ENCODE results near the gene GPR52.
"Not testable (repeated sequence)": the region's sequence is repeated elsewhere in the genome, so short reads cannot be mapped to it uniquely, and the experiment has no call there.

The GPR52 gene

GRCh38 chr1:174447866-174448530 is at the start of gene GPR52:
TSS of gene GPR52 (plus strand) at chr1:174447964. CDS start at chr1:174448112, 148 bp downstream.
- FAIRE-seq: no peak

- no peak for FAIRE-seq
Measured at GRCh38 chr1:174398246-174398645, 49.5 kb upstream of the GPR52 start.

DNA sequence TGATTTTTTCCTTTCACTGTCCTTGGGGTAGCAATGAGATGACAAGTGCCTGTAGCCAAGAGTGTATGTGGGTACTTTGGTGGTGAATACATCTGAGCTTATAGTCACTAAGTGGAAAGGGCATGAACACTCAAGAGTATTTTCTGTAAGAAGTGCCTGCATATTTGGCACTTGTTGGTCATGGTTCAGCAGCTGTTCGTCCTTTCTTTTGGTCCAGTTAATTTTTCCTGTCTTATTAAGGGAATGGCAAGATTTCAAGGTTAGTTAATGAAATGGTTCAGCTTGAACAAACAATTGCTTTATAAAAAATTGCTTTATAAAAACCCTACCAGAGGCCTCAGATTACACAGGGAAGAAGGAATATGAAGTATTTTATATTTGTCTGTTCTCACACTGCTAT is 48.6 kb upstream of the GPR52 start:
- FAIRE-seq: no peak

DNA sequence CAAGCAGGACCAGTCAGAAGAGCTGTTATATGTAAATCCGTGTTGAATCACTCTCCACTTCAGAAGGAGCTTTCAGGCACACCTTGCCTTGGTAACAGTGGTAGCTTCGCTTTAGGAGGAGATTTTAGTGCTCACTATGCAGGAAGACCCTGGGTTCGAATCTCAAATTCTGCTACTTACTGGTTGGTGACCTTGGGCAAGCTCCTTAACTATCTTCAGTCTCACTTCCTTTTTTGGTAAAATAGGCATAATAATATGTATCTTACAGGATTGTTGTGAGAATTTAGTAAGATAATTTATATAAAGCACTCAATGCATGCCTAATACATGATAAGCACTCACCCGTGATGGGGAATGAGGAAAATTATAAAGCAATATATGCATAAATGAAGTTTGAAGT is 46.7 kb upstream of the GPR52 start:
- no peak for FAIRE-seq

DNA sequence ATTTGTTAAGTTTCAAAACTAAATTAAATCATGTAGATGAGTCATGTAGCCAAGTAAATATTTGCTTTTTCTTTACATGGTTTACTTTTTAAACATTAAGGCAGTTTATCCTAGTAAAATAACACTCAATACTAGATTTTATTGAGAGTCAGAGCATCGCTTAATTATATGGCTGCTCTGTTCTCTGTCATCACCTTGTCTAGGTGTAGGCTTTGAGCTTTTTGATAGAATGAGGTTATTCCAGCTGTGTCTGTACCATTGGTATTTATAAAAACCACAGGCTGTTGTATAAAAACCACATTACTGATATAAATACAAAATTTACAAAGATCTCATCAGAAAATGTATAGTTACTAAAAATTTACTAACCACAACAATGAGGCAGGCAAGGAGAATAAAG is 42.5 kb upstream of the GPR52 start:
- FAIRE-seq: no peak

GRCh38 chr1:174406421-174406820 is 41.3 kb upstream of the GPR52 start:
- no peak for FAIRE-seq

- no peak for FAIRE-seq
Measured at GRCh38 chr1:174407665-174408064, 40.1 kb upstream of the GPR52 start.

DNA sequence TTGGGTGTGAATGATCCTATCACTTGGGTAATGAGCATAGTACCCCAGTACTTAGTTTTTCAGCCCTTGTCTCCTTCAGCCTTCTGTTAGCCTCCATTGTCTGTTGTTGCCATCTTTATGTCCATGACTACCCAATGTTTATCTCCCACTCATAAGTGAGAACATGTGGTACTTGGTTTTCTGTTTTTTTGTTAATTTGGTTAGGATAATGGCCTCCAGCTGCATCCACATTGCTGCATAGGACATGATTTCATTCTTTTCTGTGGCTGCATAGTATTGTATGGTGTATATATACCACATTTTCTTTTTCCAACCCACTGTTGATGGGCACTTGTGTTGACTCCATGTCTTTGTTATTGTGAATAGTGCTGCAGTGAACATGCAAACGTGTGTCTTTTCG is 39.6 kb upstream of the GPR52 start:
- no peak for FAIRE-seq

DNA sequence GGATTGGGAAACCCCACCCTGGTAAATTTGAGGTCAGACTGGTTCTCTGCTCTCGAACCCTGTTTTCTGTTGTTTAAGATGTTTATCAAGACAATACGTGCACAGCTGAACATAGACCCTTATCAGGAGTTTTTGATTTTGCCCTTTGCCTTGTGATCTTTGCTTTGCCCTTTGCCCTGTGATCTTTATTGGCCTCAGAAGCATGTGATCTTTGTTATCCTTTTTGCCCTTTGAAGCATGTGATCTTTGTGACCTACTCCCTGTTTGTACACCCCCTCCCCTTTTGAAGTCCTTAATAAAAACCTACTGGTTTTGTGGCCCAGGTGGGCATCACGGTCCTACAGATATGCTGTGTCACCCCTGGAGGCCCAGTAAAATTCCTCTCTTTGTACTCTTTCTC is 38.0 kb upstream of the GPR52 start:
- FAIRE-seq: not testable (repeated sequence)

DNA sequence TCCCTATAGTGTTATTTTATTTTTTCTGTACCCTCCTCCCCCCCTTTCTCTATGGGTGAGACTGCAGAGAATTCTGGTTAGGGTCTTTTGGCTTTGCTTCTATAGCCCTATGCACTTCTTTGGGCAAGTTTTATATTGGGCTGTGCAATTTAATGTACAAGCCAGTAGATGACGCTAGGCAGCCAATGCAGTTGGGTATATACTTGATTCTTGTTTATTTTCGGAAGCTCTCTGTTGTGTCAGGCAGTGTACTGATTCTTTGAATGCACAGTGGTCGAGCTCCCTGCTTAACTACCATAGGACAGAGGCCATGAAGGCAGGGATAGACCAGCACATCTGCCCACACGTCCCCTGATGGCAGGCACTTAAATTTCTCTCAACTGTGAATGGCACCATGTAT is 34.1 kb upstream of the GPR52 start:
- no peak for FAIRE-seq

GRCh38 chr1:174414203-174414602 is 33.6 kb upstream of the GPR52 start:
- no peak for FAIRE-seq

GRCh38 chr1:174415506-174415905 is 32.3 kb upstream of the GPR52 start:
- FAIRE-seq: no peak

DNA sequence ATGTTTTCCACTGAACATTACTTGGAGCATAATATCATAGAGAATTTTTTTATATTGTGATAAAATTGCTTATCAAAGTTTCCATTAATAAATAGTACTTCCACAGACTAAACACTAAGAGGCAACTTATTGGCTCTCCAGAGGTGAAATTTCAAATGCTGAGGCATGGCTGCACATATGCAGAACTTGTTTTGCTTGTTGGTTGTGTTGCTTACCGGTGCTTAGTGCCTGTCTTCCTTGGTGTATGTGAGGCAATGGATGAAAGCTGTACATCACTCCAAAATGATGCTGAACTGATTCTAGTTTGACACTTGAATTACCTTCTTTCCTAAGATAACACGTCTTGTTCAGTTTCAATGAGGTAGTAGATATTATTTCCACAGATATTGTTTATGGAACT is 29.8 kb upstream of the GPR52 start:
- no peak for FAIRE-seq

DNA sequence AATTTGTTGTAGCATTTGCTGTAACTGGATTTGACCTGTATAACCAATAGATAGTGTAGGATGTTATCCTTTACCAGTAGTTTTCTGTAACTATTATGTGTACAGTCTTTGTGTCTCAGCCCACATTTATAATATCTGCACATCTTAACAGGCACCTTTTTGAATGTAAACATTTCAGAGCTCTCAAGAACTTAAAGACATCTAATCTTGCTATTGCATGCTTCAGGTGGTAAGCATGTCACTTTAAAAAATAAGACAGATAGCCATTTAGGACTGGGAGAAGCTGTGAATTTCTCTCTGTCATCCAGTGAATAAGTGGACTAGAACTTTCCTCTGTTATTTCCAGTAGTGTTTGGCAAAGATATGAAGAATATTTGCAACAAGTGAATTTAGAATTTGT is 22.6 kb upstream of the GPR52 start:
- FAIRE-seq: no peak

GRCh38 chr1:174426153-174426552 is 21.6 kb upstream of the GPR52 start:
- no peak for FAIRE-seq

GRCh38 chr1:174428033-174428432 is 19.7 kb upstream of the GPR52 start:
- FAIRE-seq: no peak

DNA sequence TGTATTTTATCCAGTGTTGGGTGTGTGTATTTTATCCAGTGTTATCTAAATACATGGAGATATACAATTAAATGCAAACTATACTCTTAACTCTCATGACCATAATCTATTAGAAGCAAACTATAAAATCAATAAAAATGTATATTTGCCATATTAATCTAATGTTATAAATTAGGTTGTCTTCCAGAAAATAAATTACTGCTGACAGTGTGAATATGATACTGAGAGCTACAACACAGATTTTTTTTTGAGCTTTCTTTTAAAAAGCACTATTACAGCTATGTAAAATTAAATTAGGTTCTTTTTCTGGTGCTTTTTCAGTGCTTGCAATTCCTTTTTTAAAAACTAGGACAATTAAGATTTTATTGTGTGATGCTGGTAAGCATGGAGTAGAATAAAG is 19.0 kb upstream of the GPR52 start:
- FAIRE-seq: no peak

- no peak for FAIRE-seq
Measured at GRCh38 chr1:174433451-174433850, 14.3 kb upstream of the GPR52 start.

DNA sequence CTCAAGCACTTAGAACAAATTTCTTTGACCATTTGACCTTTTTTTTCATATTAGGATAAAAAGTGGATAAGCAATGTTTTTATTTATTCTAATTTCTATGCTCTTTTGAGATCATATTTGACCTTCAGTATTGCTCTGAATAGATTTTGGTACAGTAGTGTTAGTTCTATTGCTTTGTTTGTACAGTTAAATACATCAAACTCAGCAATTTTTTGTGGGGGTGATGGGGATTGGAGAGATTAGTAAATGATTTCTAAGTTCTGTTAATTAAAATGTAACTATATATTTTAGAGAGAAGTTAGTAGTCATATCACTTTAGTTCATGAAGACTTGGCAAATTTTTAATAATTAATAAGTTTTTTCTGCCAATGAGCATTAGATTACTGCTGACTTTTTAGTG is 2.4 kb upstream of the GPR52 start:
- FAIRE-seq: no peak

DNA sequence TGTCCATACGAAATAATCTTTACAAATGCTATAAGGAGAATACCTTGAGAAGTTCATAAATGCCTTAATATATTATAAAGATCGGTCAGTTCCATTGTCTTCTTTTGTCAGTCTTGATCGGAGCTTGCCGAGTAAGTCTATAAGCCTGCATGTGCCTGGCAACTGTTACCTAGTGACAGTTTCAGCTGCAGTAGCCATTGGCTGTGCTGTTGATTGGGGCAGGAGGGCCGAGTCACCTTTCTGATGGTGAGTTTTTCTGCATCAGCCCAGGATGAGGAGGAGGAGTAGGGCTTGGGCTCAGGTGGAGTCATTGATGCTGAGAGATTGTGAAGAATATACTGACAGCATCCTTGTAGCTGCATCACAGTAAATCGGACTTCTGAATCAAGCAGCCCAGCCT is 1.9 kb upstream of the GPR52 start:
- FAIRE-seq: no peak

- no peak for FAIRE-seq
Measured at GRCh38 chr1:174448531-174448883, 743 bp downstream of the GPR52 start.

DNA sequence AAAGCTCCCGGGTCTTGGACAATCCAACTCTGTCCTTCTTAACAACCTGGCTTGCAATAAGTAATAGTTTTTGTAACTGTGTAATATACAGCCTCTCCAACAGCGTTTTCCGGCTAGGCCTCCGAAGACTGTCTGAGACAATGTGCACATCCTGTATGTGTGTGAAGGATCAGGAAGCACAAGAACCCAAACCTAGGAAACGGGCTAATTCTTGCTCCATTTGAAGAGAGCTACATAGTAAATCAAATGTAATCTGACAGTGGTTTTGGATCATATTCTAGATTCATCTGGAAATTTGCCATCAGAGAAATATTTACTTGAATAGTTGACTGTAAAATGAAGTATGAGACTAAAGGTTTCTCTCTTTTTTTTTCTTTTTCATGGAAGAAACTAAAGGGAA is 1.2 kb downstream of the GPR52 start:
- no peak for FAIRE-seq

DNA sequence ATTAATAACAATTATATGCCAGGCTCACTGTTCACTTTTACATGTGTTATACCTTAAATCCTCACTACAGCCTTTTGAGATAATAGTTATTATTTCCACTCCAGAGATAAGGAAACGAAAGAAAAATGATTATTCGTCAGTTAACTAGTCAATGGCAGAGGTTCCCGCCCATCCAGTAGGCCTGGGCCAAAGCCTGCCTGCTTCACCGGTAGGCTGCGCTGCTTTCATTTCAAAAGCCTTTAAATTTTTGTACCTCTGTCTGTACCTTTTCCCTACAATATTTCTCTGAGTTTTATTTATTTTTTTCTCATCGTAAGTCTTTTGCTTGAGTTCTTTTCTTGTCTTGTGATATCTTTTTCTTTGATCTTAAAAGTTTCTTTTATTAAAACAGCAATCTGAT is 3.6 kb downstream of the GPR52 start:
- no peak for FAIRE-seq

DNA sequence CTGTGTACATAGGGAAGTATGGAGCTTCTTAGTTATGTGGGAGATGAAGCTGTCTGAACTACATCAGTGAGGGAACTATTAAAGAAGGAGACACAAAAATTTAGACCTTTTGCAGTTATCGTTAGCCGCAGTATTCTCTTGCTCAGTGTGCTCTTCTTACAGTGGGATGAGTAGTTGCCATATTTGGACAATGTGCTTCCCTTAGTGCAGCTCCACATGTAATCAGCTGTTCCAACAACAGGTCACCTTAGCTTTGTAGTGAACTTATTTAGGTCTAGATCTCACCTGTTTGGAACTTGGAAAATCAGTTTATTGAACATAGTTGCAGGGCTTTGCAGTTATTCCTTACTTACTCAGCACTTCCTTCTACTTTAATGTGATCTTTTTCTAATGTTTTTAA is 18.1 kb downstream of the GPR52 start:
- FAIRE-seq: no peak

GRCh38 chr1:174466607-174467006 is 18.8 kb downstream of the GPR52 start:
- FAIRE-seq: no peak

GRCh38 chr1:174469052-174469451 is 21.3 kb downstream of the GPR52 start:
- FAIRE-seq: no peak

Data from A204.1 (cell line).